Measurements from ENCODE around the gene RNASEH2A.

DNA sequence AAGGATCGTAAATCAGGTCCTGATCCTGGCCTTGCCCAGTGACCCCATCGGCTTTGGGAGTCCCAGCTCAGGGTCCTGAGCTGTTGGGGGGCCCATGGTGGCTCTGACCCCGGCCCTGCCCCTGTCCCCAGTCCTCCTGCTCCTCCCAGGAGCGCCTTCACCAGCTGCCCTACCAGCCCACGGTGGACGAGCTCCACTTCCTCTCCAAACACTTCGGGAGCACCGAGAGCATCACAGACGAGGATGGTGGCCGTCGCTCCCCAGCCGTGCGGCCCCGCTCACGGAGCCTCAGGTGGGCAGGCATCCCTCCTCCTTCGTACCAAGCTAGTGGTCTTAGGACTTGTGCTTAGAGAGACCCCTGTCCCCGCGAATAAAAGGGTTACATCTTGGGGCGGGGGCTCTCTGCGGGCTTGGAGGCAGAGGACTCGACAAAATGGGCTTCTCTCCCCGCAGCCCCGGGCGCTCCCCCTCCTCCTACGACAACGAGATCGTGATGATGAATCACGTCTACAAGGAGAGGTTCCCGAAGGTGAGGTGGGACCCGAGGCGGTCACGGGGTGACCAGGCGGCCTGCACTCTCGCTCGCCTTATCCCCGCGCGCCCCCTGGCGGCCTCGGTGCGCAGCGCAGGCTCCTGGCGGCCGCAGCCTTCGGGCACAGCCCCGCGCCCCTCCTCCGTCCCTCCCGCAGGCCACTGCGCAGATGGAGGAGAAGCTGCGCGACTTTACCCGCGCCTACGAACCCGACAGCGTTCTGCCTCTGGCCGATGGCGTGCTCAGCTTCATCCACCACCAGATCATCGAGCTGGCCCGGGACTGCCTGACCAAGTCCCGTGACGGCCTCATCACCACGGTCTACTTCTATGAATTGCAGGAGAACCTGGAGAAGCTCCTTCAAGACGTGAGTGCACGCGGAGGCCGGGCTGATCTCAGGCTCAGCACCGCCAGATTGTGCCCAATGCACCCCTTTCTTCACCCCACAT lies 41.1 kb downstream of the RNASEH2A start:
- TF ChIP-seq, protein P1, sequence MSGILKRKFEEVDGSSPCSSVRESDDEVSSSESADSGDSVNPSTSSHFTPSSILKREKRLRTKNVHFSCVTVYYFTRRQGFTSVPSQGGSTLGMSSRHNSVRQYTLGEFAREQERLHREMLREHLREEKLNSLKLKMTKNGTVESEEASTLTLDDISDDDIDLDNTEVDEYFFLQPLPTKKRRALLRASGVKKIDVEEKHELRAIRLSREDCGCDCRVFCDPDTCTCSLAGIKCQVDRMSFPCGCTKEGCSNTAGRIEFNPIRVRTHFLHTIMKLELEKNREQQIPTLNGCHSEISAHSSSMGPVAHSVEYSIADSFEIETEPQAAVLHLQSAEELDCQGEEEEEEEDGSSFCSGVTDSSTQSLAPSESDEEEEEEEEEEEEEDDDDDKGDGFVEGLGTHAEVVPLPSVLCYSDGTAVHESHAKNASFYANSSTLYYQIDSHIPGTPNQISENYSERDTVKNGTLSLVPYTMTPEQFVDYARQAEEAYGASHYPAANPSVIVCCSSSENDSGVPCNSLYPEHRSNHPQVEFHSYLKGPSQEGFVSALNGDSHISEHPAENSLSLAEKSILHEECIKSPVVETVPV (CRISPR knock-in tag; IDR thresholded peaks at IDR 0.05) = no peak
- no peak for TF ChIP-seq TCF4 (CRISPR knock-in tag; IDR thresholded peaks at IDR 0.05; ENCODE audit: borderline replicate concordance)
- TF ChIP-seq, protein P2, sequence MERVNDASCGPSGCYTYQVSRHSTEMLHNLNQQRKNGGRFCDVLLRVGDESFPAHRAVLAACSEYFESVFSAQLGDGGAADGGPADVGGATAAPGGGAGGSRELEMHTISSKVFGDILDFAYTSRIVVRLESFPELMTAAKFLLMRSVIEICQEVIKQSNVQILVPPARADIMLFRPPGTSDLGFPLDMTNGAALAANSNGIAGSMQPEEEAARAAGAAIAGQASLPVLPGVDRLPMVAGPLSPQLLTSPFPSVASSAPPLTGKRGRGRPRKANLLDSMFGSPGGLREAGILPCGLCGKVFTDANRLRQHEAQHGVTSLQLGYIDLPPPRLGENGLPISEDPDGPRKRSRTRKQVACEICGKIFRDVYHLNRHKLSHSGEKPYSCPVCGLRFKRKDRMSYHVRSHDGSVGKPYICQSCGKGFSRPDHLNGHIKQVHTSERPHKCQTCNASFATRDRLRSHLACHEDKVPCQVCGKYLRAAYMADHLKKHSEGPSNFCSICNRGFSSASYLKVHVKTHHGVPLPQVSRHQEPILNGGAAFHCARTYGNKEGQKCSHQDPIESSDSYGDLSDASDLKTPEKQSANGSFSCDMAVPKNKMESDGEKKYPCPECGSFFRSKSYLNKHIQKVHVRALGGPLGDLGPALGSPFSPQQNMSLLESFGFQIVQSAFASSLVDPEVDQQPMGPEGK (CRISPR knock-in tag; IDR thresholded peaks at IDR 0.05; ENCODE audit: borderline replicate concordance) = no peak
